Measurements from ENCODE around the gene C10orf67.
A peak's percentile ranks its signal among the peaks of the same experiment; 100 is the strongest.
"Not testable (repeated sequence)": the region's sequence is repeated elsewhere in the genome, so short reads cannot be mapped to it uniquely, and the experiment has no call there.

C10orf67 gene

GRCh38 chr10:23263441-23264164 lies 81.0 kb downstream of the C10orf67 start:
- DNase-seq = no peak

GRCh38 chr10:23262928-23263327 lies 81.7 kb downstream of the C10orf67 start:
- DNase-seq = no peak

GRCh38 chr10:23258516-23258915 lies 86.1 kb downstream of the C10orf67 start:
- no peak for DNase-seq

- no peak for DNase-seq
These were observed 90.8 kb downstream of the C10orf67 start for GRCh38 chr10:23253780-23254179.

GRCh38 chr10:23252859-23253258 lies 91.7 kb downstream of the C10orf67 start:
- DNase-seq = not testable (repeated sequence)

- DNase-seq = not testable (repeated sequence)
These were observed 102.8 kb downstream of the C10orf67 start for GRCh38 chr10:23241779-23242178.

DNA sequence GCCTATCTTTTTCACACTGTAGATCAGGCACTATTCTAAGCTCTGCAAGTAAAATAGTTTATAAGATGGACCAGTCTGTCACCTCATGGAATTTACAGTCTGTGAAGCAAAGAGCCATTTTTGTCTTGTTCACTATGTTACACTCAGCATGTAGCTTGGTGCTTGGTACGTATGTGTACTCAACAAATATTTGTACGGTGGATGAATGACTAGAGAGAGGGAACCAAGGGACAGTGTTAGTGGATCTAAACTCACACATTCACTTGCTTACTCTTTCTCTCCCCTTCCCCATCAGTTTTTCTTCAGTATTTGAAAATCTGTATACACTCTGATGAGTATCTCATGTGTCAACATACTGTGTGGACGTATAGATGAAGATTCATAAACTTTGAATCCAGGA lies 106.6 kb downstream of the C10orf67 start:
- no peak for DNase-seq

GRCh38 chr10:23230582-23230981 lies 114.0 kb downstream of the C10orf67 start:
- DNase-seq = no peak

DNA sequence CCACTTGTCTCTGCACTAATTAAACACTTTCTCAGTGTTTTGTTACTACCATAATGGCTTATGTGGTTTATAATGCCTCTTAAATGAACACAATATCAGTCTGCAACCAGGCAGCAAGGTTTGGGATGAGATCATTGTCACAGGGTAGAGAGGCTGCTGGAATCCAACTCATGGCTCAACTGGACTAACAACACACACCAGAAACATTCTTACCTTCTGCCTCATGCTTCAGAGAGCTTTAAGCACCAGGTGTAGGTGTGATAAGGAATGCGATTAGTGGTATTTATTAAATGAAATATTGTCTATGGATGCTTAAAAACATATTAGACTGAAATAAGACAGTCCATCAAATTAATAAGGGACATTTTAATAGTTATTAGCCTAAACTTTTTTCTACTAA lies 127.1 kb downstream of the C10orf67 start:
- DNase-seq = no peak

DNA sequence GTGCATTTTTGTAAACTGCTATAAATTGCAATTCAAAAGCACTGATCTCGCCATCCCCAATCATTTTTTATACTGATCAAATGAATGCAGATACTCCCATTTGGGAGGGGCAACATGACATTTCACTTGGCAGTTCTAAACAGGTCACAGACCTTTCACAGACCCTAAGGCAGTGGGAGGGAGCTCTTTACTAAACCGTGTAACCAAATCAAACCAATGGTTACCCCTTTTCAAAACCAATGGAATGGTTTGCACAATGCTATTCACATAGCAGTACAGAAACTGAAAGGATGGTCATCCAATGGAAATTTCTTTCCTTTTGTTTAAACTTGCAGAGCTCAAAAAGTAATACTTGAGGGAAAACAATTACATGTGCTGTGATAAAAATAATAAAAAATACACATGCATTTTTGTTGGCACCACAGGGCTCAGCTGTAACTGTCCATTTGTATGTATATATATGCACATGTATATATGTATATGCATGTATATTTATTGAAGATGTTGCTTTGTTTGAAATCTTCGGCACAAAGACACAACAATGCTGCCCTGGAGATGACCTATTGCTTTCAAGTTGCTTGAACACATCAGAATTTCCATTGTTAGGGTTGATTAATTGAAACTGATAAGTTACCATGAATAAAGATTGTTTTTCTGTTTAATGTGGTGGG lies 138.5 kb downstream of the C10orf67 start:
- DNase-seq = no peak

DNA sequence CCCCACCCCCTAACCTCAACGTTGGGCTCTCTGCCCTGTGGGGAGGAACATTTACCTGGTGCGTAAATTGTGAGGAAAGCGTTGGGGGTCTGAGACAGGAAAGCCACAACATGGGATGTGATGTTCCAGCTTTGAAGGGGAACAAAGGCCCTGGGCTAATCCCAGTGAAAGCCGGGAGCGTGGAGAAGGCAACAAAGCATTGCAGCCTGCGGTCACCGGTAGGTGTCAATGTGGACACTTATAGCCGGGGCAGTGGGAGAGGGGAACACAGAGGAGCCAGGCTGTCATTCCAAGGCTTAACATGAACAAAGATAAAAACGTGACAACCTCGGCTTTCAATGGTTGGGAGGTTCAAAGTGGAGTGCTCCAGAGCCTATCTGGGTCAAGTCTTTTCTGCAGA lies 139.8 kb downstream of the C10orf67 start:
- DNase-seq = no peak

- DNase-seq = no peak
These were observed 140.9 kb downstream of the C10orf67 start for GRCh38 chr10:23203369-23204325.

DNA sequence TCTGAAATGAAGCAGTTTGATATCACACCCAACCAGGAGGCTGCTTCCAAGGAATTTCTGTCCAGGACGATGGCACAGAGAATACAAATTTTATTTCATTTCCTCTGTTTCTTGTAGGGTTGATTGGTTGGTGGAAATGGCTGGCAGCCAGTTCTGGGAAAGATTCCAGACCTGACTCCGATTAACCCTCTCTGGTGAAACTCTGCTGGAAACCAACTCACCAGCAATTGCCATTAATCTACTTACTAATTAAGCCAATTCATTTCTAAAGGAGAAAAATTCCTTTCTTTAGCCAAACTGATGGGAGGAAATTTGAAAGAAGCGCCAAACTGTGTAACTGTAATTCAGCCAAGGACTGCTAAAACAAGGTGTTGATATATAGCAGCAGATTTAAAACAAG lies 141.8 kb downstream of the C10orf67 start:
- DNase-seq = no peak

DNA sequence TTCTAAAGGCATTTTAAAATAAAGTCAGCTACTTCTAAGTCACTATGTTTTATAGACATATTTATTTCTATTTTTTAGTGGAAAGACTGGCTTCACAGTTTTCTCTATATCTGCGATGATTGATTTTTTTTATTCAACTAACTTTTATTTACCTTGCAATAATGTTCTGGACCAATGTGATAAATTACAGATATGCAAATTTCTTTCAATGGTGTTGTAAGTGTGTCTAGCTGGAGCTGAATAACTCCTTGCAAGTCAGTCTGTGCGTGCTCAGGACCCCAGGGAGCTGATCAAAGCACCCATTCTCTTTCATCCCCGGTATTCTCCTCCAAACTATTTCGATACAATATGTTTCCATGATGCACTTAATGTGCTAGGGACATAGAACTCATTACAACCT lies 142.8 kb downstream of the C10orf67 start:
- no peak for DNase-seq

DNA sequence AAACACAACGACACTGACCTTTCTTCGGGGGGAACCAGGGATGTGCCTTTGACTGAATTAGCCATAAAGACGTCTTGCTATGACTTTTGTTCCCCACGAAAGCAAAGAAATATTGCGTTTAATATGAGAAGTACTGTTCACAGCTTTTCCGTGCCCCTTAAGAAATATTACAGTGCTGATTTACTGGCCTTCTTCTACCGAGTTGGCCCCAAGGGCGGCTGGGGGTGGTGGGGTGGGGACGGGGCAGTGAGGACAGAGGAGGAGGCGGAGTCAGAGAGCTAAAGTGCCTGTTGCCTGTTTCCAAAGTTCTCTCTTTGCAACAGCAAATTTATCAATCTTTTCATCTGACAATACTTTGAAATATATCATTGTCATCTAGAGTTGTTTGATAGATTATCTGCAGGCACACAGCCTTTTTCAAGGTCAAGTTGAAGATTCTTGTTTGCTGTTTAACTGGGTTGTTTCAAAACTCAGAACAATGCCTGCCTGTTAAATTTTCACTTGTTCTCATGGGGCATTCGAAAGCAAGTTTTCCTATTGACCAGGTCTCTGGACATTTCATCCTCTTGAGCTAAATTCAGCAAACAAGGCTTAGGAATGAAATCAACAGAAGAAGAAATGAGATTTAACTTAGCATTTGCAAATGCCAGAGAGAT lies 143.5 kb downstream of the C10orf67 start:
- no peak for DNase-seq

- DNase-seq = no peak
These were observed 144.0 kb downstream of the C10orf67 start for GRCh38 chr10:23200586-23200985.

GRCh38 chr10:23199768-23200511 lies 144.7 kb downstream of the C10orf67 start:
- no peak for DNase-seq

DNA sequence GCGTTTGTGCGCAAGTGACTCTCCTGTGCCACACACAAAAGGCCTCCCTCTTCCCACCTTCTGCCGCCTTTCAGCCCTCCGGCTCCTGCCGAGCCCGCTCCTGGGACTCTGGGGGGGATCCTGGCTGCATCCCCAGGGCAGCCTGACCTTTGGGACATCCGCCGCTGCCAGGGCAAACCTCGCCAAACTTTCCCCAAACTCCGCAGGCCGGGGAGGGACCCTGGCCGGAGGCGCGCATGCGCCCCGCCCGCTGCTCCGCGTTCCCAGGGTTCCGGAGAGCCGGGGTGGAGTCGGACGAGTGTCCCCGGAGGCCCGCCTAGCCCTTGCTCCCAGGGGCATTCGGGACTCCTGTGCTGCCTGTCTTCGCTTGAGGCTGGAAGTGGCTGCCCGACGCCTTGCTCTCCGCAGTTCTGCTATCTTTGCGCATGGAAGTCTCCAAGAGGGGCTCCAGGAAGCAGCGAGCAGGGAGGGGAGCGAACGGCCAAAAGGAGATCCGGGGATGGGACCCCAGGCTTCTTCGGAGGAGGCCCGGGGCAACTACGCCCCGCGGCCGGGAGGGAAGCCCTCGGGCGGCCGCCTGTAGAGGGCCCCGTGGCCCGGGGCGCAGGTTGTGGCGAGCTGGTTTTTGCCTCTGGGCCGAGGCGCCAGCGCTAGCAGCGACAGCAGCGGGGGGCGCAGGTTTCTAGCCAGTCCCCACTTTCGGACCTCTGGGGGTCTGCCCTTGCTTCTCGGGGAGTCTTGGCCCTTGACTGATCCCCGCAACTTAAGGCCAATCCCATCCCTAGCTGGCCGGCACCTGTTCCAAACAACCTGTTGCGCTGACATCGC lies 145.4 kb downstream of the C10orf67 start:
- DNase-seq = no peak

GRCh38 chr10:23198610-23198939 lies 146.0 kb downstream of the C10orf67 start:
- DNase-seq = no peak

DNA sequence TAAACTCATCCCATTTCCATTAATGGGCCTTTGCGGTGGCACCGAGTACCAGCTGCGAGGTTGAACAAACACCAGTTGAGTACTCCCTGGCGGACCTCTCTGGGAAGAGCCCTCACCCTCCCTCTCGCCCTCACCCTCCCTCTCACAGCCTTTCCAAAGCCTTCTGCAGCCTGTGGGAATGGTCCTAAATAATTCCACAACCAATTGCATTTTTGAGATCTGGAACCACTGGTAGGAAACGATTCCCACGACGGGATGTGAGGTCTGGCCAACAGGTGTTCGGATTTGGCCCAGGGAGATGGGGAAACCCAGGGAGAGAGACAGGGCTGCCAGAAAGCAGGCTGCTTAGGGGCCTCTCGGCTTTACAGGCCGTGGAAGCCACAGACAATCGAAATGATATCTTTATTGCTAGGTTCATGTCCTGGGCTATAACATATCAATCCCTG lies 147.2 kb downstream of the C10orf67 start:
- DNase-seq = peak in 1 of 2 experiments; percentile 71

GRCh38 chr10:23196915-23197314 lies 147.7 kb downstream of the C10orf67 start:
- DNase-seq = no peak

Measured in NCI-H526 (cell line).